ENCODE data around the gene C2CD3. TPM values are rescaled to one million over a fixed set of nuclear protein-coding genes. Genes with fewer than 3 reads are reported as not detected.

C2CD3 gene
- total and polyA plus RNA-seq, 10 of the 15 experiments (the other 5 are each of a cell fraction or from before 2014, with no cell fraction given) = 2.3 to 24.0 (median 16.3) TPM

DNA sequence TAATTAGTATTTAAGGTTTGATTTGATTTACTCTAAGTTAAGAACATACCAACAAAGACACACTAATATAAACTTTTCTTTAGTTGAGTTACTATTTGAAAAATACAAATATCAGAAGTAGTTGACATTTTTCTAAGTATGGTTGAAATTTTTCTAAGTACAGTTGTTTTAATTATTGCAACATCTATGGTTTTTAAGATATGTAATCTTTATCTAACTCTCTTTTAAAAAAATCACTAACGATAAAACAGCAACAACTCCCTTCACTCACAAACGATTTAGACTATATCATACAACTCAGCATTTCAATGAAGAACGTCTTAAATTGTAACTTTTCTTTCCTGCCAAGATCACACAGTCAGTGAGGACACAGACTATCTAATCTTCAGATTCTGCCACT is 2.0 kb downstream of the C2CD3 start (continued):
- TF ChIP-seq POLR2AphosphoS2 (IDR thresholded peaks at IDR 0.05; ENCODE audit: low read depth, low read length) = no peak
- no peak for TF ChIP-seq TCF3 (IDR thresholded peaks at IDR 0.05; ENCODE audit: borderline replicate concordance, insufficient read depth, low read depth, low read length)
- no peak for TF ChIP-seq NFYB (IDR thresholded peaks at IDR 0.05; ENCODE audit: insufficient read depth, low read depth, low read length)
- TF ChIP-seq, protein P1, sequence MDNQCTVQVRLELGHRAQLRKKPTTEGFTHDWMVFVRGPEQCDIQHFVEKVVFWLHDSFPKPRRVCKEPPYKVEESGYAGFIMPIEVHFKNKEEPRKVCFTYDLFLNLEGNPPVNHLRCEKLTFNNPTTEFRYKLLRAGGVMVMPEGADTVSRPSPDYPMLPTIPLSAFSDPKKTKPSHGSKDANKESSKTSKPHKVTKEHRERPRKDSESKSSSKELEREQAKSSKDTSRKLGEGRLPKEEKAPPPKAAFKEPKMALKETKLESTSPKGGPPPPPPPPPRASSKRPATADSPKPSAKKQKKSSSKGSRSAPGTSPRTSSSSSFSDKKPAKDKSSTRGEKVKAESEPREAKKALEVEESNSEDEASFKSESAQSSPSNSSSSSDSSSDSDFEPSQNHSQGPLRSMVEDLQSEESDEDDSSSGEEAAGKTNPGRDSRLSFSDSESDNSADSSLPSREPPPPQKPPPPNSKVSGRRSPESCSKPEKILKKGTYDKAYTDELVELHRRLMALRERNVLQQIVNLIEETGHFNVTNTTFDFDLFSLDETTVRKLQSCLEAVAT (IDR thresholded peaks at IDR 0.05) = no peak
- TF ChIP-seq CEBPB (IDR thresholded peaks at IDR 0.05; ENCODE audit: borderline replicate concordance in 1 of 2, low read depth in 2 of 2, low read length in 2 of 2) = no peak
- TF ChIP-seq FOXK2 (IDR thresholded peaks at IDR 0.05) = no peak
- TF ChIP-seq NBN (IDR thresholded peaks at IDR 0.05) = no peak
- TF ChIP-seq RCOR1 (conservative IDR thresholded peaks at IDR 0.05; ENCODE audit: low read depth, low read length) = no peak
- no peak for TF ChIP-seq BHLHE40 (IDR thresholded peaks at IDR 0.05; ENCODE audit: borderline replicate concordance in 1 of 2, low read depth in 2 of 2, low read length in 1 of 2)
- TF ChIP-seq NFXL1 (IDR thresholded peaks at IDR 0.05; ENCODE audit: borderline replicate concordance) = no peak
- TF ChIP-seq ESRRA (IDR thresholded peaks at IDR 0.05; ENCODE audit: low read length) = no peak
- TF ChIP-seq, protein P2, sequence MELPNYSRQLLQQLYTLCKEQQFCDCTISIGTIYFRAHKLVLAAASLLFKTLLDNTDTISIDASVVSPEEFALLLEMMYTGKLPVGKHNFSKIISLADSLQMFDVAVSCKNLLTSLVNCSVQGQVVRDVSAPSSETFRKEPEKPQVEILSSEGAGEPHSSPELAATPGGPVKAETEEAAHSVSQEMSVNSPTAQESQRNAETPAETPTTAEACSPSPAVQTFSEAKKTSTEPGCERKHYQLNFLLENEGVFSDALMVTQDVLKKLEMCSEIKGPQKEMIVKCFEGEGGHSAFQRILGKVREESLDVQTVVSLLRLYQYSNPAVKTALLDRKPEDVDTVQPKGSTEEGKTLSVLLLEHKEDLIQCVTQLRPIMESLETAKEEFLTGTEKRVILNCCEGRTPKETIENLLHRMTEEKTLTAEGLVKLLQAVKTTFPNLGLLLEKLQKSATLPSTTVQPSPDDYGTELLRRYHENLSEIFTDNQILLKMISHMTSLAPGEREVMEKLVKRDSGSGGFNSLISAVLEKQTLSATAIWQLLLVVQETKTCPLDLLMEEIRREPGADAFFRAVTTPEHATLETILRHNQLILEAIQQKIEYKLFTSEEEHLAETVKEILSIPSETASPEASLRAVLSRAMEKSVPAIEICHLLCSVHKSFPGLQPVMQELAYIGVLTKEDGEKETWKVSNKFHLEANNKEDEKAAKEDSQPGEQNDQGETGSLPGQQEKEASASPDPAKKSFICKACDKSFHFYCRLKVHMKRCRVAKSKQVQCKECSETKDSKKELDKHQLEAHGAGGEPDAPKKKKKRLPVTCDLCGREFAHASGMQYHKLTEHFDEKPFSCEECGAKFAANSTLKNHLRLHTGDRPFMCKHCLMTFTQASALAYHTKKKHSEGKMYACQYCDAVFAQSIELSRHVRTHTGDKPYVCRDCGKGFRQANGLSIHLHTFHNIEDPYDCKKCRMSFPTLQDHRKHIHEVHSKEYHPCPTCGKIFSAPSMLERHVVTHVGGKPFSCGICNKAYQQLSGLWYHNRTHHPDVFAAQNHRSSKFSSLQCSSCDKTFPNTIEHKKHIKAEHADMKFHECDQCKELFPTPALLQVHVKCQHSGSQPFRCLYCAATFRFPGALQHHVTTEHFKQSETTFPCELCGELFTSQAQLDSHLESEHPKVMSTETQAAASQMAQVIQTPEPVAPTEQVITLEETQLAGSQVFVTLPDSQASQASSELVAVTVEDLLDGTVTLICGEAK (IDR thresholded peaks at IDR 0.05; ENCODE audit: borderline replicate concordance) = no peak
- TF ChIP-seq KDM1A (IDR thresholded peaks at IDR 0.05; ENCODE audit: borderline replicate concordance) = no peak
